Ectodermal cell (in vitro differentiated cells): ENCODE data around the gene IL1RAPL1.

ENCODE experiments used
- H3K27ac ChIP-seq: 2 replicates; pipeline ENCODE4 v1.7.0; 2013; ENCODE audit warnings: mild to moderate bottlenecking, low read depth, low read length; ENCODE audit not compliant: insufficient read depth, poor library complexity, severe bottlenecking
- H3K27me3 ChIP-seq: 2 replicates; pipeline ENCODE4 v1.7.0; 2013; ENCODE audit warnings: mild to moderate bottlenecking, low read length; ENCODE audit not compliant: insufficient read depth, control insufficient read depth, poor library complexity, severe bottlenecking
- H3K36me3 ChIP-seq: one replicate; pipeline ENCODE4 v1.7.0; 2013; ENCODE audit warnings: low read length; ENCODE audit not compliant: control insufficient read depth, insufficient read depth
- H3K4me1 ChIP-seq: one replicate; pipeline ENCODE4 v1.7.0; 2013; ENCODE audit warnings: low read length; ENCODE audit not compliant: control insufficient read depth, insufficient read depth
- H3K4me3 ChIP-seq: 2 replicates; pipeline ENCODE4 v1.7.0; 2013; ENCODE audit warnings: low read depth, low read length, control low read depth; ENCODE audit not compliant: insufficient read depth
- H3K9me3 ChIP-seq: 2 replicates; pipeline ENCODE4 v1.7.0; 2013; ENCODE audit warnings: mild to moderate bottlenecking, low read length, moderate library complexity; ENCODE audit not compliant: control insufficient read depth
- WGBS, 2 experiments: methylation state at CpG; one replicate each; pipeline ENCODE4 v1.1.7; 2013; ENCODE audit warnings: missing lambda C conversion rate in 2 of 2; 5-methylcytosine and 5-hydroxymethylcytosine counted together

Gene IL1RAPL1

DNA sequence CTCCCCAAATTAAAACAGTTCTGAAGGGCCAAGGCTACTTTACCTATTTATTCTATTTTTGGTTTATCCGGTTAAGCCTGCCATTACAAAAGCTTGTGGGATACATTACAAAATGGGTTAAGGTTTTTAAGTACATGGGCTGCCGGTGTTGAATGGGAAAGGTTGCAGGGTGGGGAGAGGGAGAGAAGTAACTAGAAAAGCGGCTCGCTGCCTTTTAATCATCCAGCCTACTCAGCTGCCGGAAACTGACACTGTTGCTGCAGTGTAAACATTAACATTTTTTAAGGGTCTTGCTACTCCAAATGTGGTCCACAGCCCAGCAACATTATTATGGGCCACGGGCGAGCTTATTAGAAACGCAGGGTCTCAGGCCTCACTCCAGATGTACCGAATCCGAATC lies 1.5 kb upstream of the IL1RAPL1 start:
- Histone ChIP-seq H3K4me3 (peak overlapping the region; percentile 47), H3K9me3 (no peaks in the 10 kb centered on the region), H3K27ac (no peak overlapping the region), H3K4me1 (no peaks in the 10 kb centered on the region), H3K27me3 (no peaks in the 10 kb centered on the region), H3K36me3 (no peaks in the 10 kb centered on the region)
- WGBS, 2 experiments, result 5 to 6% methylated on average over 10 of the region's 10 CpGs

DNA sequence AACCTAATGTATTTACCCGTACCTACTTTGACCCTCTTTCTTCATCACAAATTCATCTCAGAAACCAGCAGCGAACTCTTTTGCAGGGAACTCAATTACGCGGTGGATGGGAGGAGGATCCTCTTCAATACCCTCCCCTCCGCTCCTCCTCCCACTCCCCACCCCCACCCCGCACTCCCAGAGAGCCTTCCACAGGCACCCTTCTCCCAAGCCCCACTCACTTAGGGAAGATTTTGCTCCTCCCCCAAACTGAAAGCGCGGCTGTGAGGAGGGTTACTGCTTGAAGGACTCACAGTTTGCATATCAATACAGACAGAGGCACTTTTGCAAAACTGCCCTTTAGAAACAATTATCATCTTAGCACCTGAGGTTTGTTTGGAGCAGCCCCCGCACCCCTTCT lies 960 bp upstream of the IL1RAPL1 start:
- WGBS, 2 experiments, result 0% methylated on average over 4 to 8 of the region's 9 CpGs
- H3K36me3 ChIP-seq, result no peaks in the 10 kb centered on the region
- no peaks in the 10 kb centered on the region for H3K4me1 ChIP-seq
- H3K4me3 ChIP-seq, result peak overlapping the region; percentile 47
- no peak overlapping the region for H3K27ac ChIP-seq
- H3K27me3 ChIP-seq, result no peaks in the 10 kb centered on the region
- H3K9me3 ChIP-seq, result no peaks in the 10 kb centered on the region

DNA sequence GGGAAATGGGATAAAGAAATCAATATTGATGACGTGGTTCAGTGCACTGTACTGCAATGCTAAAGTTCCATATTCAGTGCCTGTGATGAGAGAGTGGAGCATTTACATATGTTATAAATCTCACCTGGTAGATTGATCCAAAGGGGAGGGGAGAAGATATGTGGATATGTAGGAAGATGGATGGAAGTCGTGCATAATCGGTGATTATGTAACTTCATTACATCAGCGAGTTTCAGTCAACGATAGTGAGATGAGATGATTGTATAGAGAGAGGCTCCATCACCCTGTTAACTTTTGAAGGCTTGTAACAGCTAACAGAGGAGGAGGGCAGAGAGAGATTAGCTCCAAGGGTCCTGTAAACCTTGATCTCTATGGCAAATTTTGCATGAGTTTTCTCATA lies 1.8 kb downstream of the IL1RAPL1 start:
- WGBS, 2 experiments, result 13 to 23% methylated on average over 5 of the region's 5 CpGs

DNA sequence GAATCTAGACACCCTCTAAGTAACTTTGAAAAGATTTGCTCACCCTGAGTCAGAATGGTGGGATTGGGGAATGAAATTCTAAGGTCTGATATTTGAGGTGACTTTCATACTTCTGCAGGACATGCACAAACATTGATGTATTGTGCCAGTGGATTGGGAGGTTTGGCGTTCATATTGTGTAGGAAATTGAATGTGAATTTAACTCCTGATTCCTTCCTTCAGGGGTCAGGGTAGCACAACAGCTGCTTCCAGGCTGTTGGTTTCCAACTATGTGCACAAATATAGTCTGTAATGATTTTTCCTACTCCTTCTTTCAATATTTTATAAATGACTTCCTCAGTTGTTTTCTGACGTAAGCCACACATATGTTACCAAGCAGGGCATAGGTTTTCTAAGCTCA lies 3.1 kb downstream of the IL1RAPL1 start:
- no peaks in the 10 kb centered on the region for H3K4me1 ChIP-seq
- peak overlapping the region; percentile 47 for H3K4me3 ChIP-seq
- no peaks in the 10 kb centered on the region for H3K27me3 ChIP-seq
- WGBS, 2 experiments, result 17 to 81% methylated on average over 1 to 2 of the region's 2 CpGs
- H3K27ac ChIP-seq, result no peak overlapping the region
- H3K9me3 ChIP-seq, result no peaks in the 10 kb centered on the region
- no peaks in the 10 kb centered on the region for H3K36me3 ChIP-seq

More for the DNA sequence above, 1.8 kb downstream of the IL1RAPL1 start:
- Histone ChIP-seq H3K27ac (no peak overlapping the region), H3K9me3 (no peaks in the 10 kb centered on the region), H3K4me1 (no peaks in the 10 kb centered on the region), H3K36me3 (no peaks in the 10 kb centered on the region), H3K27me3 (no peaks in the 10 kb centered on the region), H3K4me3 (peak overlapping the region; percentile 47)

DNA sequence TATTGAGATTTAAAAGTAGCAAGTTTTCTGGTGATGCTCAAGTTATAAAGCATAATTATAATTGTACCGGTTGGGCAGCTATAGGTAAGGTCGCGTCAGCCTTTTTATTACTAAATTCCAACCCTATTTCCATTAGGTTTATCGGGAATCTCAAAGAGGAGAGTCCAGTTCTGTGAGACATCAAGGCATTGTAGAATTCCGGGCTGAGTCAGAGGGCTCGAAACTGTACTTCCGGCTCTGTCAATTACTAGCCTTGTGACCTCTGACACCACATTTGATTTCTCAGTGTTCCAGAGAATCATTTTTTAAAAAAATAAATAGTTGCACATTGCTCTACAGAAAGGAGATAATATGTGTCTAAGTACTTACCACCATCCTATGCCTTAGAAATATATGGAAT lies 4.3 kb downstream of the IL1RAPL1 start:
- no peak overlapping the region for H3K4me3 ChIP-seq
- no peaks in the 10 kb centered on the region for H3K9me3 ChIP-seq
- no peak overlapping the region for H3K27ac ChIP-seq
- H3K36me3 ChIP-seq, result no peaks in the 10 kb centered on the region
- H3K4me1 ChIP-seq, result no peaks in the 10 kb centered on the region
- 83 to 90% methylated on average over 4 to 6 of the region's 7 CpGs for WGBS, 2 experiments
- H3K27me3 ChIP-seq, result no peaks in the 10 kb centered on the region

DNA sequence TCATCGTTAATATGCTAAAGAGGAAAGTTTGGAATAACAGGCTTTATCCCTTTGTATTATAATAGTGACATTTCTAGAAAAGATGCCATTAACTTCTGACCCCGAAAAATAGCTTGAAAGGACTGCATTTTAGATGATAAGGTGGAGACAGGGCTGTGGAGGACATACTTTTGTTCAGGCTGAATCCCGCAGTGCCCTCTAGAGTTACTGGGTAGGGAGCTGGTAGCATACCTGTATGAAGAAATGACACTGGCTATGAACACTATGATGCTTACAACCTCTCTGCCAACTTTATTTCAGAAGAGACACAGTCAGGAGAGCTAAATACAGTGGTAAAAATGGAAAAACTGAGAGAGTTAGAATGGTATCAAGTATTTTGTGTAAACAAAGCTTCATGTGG lies 8.1 kb downstream of the IL1RAPL1 start:
- no peak overlapping the region for H3K27ac ChIP-seq
- H3K9me3 ChIP-seq, result no peaks in the 10 kb centered on the region
- no peaks in the 10 kb centered on the region for H3K36me3 ChIP-seq
- whole genome bisulfite sequencing, 2 experiments, result 64 to 83% methylated on average over 2 to 3 of the region's 3 CpGs
- no peaks in the 10 kb centered on the region for H3K4me1 ChIP-seq
- H3K27me3 ChIP-seq, result no peaks in the 10 kb centered on the region
- H3K4me3 ChIP-seq, result no peak overlapping the region

DNA sequence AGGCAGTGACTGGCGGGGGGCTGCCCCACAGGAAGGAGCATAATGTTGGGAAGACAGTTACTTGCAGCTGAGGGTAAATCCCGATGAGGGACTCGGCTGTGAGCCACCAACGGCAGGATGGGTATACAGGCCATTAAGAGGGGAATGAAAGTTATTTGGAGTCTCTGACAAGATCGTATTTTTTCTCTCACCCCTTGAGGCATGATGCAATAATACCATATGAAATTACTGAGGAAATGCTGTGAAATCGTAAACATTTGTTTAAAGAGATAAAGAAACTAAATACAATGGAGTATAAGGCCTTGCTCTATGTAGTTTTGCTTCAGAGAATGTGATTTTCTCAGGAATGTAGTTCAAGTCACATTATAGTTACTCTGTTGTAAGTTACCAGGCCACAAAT lies 12.7 kb downstream of the IL1RAPL1 start:
- Histone ChIP-seq H3K27ac (no peak overlapping the region), H3K9me3 (no peaks in the 10 kb centered on the region)
- WGBS, 2 experiments, result 87 to 98% methylated on average over 4 to 5 of the region's 6 CpGs

DNA sequence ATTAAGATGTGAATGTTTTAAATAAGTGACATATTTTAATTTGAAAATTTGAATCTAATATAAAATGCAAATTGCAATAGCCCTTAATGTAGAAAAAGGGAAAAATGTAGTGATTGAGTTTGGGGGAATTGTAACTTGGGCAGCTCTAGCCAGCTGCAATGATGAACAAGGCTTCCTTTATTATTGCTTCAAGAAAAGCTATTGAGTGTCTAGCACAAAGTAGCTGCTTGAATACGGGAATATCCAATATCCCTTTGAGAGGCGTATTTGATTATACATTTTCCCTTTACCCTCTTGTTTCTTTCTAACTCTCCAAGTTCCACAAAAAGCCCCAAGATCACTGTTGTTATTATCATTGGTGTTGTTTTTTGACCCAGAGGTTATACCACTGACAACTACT lies 21.8 kb downstream of the IL1RAPL1 start:
- no peak overlapping the region for H3K4me3 ChIP-seq
- WGBS, 2 experiments, result 83% methylated on average over 2 of the region's 2 CpGs; no CpG with 5 or more reads in 1 of the 2 experiments
- H3K27ac ChIP-seq, result no peak overlapping the region
- H3K9me3 ChIP-seq, result no peaks in the 10 kb centered on the region
- H3K36me3 ChIP-seq, result no peaks in the 10 kb centered on the region
- H3K27me3 ChIP-seq, result no peaks in the 10 kb centered on the region
- no peaks in the 10 kb centered on the region for H3K4me1 ChIP-seq

More for the DNA sequence above, 12.7 kb downstream of the IL1RAPL1 start:
- H3K36me3 ChIP-seq, result no peaks in the 10 kb centered on the region
- no peak overlapping the region for H3K4me3 ChIP-seq
- H3K27me3 ChIP-seq, result no peaks in the 10 kb centered on the region
- H3K4me1 ChIP-seq, result no peaks in the 10 kb centered on the region

DNA sequence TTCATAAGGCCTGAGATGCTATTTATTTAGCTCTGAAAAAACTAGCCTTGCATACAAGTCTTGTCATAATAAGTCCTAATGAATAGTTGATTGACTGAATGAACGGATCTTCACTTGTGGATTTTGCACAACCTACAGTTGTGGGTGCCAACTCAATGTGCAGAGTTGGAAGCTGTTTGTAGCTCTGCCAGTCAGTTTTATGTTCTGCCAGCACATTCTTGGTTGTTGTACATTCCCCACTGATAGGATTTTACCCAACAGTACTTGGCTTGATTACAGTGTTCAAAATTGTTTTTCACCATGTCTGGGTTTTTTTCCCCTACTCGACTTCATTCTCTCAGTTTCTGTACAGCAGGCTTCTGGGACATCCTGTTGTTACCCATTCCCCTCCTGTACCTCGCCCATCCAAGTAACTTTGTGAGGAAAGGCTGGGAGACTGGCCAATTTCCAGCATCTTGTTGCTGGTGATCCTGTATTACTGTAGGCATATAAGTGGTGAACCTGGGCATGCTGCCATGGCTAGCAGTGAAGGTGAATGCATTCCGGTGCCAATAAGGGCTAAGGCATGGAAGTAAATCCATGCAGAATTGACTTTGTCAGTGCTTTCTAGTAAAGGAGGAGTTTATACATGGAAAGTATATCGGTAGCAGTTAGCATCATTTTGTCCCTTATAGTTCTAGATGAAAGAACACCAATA lies 22.8 kb downstream of the IL1RAPL1 start:
- no peak overlapping the region for H3K4me3 ChIP-seq
- no peaks in the 10 kb centered on the region for H3K4me1 ChIP-seq
- H3K9me3 ChIP-seq, result no peaks in the 10 kb centered on the region
- 94 to 95% methylated on average over 3 to 4 of the region's 5 CpGs for WGBS, 2 experiments
- H3K27me3 ChIP-seq, result no peaks in the 10 kb centered on the region
- H3K36me3 ChIP-seq, result no peaks in the 10 kb centered on the region
- H3K27ac ChIP-seq, result no peak overlapping the region

DNA sequence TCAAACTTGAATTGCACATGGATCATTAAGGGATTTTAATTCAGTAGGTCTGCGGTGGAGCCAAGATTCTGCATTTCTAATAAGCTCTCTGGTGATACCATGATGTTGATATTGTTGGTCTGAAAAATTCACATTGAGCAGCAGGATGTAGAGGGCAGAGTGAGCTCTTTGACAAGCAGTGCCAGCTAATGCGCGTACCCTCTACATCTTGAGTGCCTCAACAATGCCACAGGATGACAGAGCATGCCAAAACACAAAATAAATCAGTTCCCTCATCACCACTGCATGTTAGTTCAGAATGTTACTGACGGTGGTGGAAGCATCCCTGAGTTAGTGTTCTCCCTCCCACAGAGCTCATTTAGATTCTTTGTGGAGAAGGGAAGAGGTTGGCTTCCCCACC lies 23.5 kb downstream of the IL1RAPL1 start:
- no peaks in the 10 kb centered on the region for H3K27me3 ChIP-seq

More for the DNA sequence above, 23.5 kb downstream of the IL1RAPL1 start:
- WGBS, 2 experiments, result 88 to 90% methylated on average over 3 of the region's 4 CpGs
- Histone ChIP-seq H3K27ac (no peak overlapping the region), H3K9me3 (no peaks in the 10 kb centered on the region), H3K4me1 (no peaks in the 10 kb centered on the region), H3K36me3 (no peaks in the 10 kb centered on the region), H3K4me3 (no peak overlapping the region)
